ENCODE data around the gene TRDMT1. TPM values are rescaled to one million over a fixed set of nuclear protein-coding genes. Genes with fewer than 3 reads are reported as not detected.

Gene TRDMT1
- total RNA-seq, 1 donor from 2014 or later: 6.6 TPM

- Mint-ChIP-seq H3K27ac (ENCODE audit: unreplicated experiment) (peak overlapping the region; percentile 99), H3K4me1 (ENCODE audit: unreplicated experiment) (peaks cover 53% of the 10 kb centered on the region), H3K27me3 (ENCODE audit: unreplicated experiment) (no peaks in the 10 kb centered on the region), H3K36me3 (ENCODE audit: unreplicated experiment) (peaks cover 40% of the 10 kb centered on the region), H3K4me3 (ENCODE audit: unreplicated experiment) (peak overlapping the region; percentile 93), H3K9me3 (ENCODE audit: unreplicated experiment) (no peaks in the 10 kb centered on the region)
- DNase-seq (ENCODE audit: extremely low spot score, unreplicated experiment): peak; percentile 92
- TF ChIP-seq CTCF (IDR thresholded peaks at IDR 0.05): no peak
Observed at GRCh38 chr10:17229967-17230682, 28.7 kb upstream of the TRDMT1 start.

- Mint-ChIP-seq H3K27ac (ENCODE audit: unreplicated experiment) (peak overlapping the region; percentile 99), H3K27me3 (ENCODE audit: unreplicated experiment) (no peaks in the 10 kb centered on the region), H3K9me3 (ENCODE audit: unreplicated experiment) (no peaks in the 10 kb centered on the region), H3K36me3 (ENCODE audit: unreplicated experiment) (peaks cover 35% of the 10 kb centered on the region), H3K4me3 (ENCODE audit: unreplicated experiment) (peak overlapping the region; percentile 93), H3K4me1 (ENCODE audit: unreplicated experiment) (peaks cover 50% of the 10 kb centered on the region)
- DNase-seq (ENCODE audit: extremely low spot score, unreplicated experiment): no peak
- no peak for TF ChIP-seq CTCF (IDR thresholded peaks at IDR 0.05)
Observed at GRCh38 chr10:17229717-17229966, 28.2 kb upstream of the TRDMT1 start.

- Mint-ChIP-seq H3K36me3 (ENCODE audit: unreplicated experiment) (peaks cover 31% of the 10 kb centered on the region), H3K9me3 (ENCODE audit: unreplicated experiment) (no peaks in the 10 kb centered on the region), H3K27ac (ENCODE audit: unreplicated experiment) (peak overlapping the region; percentile 99), H3K4me3 (ENCODE audit: unreplicated experiment) (peak overlapping the region; percentile 93), H3K4me1 (ENCODE audit: unreplicated experiment) (peaks cover 45% of the 10 kb centered on the region), H3K27me3 (ENCODE audit: unreplicated experiment) (no peaks in the 10 kb centered on the region)
- DNase-seq (ENCODE audit: extremely low spot score, unreplicated experiment): peak; percentile 96
- TF ChIP-seq CTCF (IDR thresholded peaks at IDR 0.05): no peak
Observed at GRCh38 chr10:17229016-17229716, 27.7 kb upstream of the TRDMT1 start.

GRCh38 chr10:17228091-17229015, 26.9 kb upstream of the TRDMT1 start, which contains the start of gene VIM:
Gene VIM, plus strand, starts transcription at chr10:17228241. Its CDS starts 1,182 bp downstream, at chr10:17229423.
- peaks cover 24% of the 10 kb centered on the region for H3K36me3 Mint-ChIP-seq (ENCODE audit: unreplicated experiment)
- peak; percentile 96 for DNase-seq (ENCODE audit: extremely low spot score, unreplicated experiment)
- H3K9me3 Mint-ChIP-seq (ENCODE audit: unreplicated experiment): no peaks in the 10 kb centered on the region
- peaks cover 39% of the 10 kb centered on the region for H3K4me1 Mint-ChIP-seq (ENCODE audit: unreplicated experiment)
- peak within 1 kb of the TSS; percentile 93 for H3K4me3 Mint-ChIP-seq (ENCODE audit: unreplicated experiment)
- no peaks in the 10 kb centered on the region for H3K27me3 Mint-ChIP-seq (ENCODE audit: unreplicated experiment)
- TF ChIP-seq CTCF (IDR thresholded peaks at IDR 0.05): no peak
- H3K27ac Mint-ChIP-seq (ENCODE audit: unreplicated experiment): peak within 1 kb of the TSS; percentile 99
